ENCODE results near the gene RUVBL1.

Gene RUVBL1

DNA sequence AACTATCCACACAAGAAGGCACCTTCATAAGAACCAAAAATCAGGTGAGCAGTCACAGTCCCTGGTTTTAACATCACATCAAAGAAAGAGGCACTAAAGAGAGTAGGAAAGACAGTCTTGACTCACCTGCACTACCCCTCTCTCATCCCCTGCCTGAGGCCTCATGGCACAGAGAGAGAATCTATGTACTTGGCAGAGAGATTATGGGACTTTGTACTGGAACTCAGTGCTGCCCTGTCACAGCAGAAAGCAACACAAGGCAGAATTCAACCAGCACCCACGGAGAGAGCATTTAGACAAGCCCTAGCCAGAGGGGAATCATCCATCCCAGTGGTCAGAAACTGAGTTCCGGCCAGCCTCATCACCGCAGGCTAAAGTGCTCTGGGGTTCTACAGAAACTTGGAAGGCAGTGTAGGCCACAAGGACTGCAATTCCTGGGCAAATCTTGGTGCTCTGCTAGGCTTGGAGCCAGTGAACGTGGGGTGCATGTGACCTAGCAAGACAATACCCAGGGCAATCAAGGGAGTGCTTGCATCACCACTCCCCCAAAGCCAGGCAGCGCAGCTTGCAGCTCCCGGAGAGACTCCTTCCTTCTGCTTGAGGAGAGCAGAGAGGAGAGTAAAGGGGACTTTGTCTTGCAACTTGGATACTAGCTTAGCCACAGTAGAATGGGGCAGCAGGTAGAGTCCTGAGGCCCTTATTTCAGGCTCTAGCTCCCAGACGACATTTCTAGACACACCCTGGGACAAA is 8.5 kb upstream of the RUVBL1 start:
- no peak for DNase-seq

DNA sequence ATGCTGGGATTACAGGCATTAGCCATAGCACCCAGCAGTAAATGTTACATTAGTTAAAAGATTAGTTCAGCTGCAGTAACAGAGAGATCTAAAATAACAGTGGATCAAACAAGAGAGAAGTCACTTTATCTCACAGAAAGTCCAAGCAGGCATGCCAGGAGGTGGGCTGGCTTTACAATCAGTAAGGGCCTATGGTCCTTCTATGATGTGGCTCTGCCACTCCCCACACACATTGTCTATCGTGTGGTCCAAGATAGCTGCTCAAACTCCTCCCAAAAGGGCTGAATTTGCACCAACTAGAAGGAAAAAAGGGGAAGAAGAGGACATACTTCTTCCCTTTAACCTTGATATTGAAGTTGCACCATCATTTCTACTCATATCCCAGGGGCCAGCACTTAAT is 4.6 kb upstream of the RUVBL1 start:
- DNase-seq = no peak

DNA sequence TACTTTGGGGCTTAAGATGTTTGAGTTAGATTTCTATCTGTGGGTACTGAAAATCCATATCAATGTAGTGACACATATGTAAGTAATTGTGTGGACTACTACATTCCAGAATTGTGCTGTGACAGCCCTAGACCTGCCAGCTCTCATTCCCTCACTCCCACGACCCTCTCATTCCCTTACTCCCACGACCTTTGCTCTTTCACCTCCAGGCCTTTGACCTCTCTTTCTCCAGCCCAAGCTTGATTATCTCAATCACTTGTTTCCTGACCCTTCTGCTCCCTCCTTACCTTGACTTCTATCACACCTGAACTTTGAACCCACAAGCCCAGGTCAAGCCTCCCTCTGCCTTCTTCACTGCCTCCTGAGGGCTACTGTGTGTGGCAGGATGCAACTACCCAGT is 3.6 kb upstream of the RUVBL1 start:
- DNase-seq = no peak

DNA sequence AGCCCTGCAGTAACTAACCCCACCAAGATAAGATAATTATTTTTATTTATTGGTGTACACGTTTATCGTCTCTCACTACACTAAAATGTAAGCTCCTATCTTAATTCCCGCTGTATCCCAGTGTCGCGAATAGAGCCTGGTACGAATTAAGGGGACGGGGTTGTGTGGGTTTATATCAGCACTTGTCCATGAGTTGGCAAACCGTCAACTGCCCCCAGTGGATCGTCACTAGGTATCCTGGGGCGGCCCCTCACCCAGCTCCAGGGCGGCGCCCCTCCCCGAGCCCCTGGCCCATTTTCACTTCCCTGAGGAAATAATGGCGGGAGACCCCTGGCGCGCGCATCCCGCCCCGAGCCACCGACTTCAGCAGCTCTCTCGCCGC is 465 bp downstream of the RUVBL1 start:
- DNase-seq = no peak

DNA sequence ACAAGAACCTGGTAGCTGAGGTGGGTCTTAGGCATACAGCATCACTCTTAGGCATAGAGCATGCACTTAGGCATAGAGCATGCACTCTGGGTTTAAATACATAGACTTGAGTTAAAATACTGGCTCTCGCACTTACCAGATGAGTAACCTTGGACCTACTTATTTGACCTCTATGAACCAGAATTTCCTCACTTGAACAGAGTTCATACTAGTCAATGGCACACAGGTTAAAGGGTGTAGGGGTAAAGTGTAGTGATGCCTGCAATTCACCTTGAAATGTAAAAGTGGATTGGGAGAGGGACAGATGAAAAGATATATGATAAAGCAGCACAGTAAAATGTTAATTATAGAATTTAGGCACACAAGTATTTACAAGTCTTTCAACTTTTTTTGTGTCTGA is 1.6 kb downstream of the RUVBL1 start:
- DNase-seq = no peak

DNA sequence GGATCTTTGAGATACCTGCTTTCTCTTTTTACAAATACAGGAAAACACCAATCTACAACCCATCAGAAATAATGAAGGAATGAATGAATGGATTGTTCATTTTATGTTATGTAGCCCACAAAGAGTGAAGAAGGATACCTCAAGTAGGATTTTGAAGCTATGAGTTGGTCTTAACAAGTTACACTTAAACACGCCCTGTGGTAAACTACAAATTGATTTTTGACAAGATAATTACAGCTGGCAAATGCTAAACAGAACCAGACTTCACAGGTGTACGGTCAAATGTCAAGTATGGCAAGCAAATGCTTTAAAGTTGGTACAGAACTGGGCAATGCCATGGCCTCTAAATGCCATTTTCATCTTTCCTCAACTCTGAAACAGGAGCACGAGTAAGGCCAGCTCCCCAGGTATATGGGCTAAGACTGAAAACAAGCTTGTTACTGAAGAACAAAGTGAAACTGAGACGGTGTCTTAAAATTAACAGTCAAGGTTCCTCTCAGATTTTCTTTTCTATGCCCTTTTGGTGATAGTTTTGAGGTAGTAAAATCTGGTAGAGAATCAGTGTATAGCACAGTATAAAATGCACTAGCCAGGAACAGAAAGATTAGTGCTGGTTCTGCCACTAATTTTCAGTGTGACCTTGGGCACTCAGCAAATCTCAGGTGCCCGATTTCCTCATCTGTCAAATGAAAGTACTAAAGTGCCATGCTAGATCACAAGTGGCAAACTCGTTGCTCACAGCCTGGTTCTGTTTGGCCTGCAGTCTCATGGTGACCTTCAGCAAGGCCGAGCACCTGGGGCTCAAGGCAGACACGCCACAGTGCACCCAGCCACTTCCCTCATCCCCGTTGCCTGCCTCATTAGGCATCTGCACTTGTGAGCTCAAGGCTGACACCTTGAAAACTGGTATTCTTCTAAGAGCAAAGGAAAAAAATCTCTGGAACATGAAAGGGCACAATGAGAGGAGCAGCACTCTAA is 9.5 kb downstream of the RUVBL1 start:
- no peak for DNase-seq

DNA sequence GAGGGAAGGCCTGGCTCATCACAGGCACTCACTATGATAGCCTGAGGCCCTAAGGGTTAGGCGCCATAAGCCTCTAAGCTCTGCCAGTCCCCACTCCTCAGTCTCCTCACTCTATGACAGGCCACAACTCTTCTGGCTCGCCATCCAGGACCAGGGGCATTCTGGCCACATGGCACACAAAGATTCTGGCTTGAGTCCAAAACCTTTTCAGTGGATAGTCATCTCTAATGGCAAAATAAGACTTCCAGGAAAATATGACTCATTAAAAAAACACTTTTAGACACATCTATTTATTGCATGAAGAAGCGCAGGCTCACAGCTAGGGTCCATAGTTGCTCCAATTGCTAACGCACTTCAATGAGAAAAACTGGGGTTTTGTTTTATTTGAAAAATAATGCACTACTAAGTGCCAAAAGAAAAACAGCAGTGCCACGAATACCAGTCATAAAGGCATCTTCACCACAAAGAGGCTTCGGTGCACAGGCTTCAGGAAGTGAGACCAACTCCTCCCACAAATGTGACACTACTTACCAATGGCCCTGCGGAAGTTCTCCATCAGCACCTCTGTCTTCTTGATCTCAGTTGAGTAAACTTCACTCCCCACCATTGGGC is 11.1 kb downstream of the RUVBL1 start:
- peak in 1 of 2 experiments; percentile 15 for DNase-seq

DNA sequence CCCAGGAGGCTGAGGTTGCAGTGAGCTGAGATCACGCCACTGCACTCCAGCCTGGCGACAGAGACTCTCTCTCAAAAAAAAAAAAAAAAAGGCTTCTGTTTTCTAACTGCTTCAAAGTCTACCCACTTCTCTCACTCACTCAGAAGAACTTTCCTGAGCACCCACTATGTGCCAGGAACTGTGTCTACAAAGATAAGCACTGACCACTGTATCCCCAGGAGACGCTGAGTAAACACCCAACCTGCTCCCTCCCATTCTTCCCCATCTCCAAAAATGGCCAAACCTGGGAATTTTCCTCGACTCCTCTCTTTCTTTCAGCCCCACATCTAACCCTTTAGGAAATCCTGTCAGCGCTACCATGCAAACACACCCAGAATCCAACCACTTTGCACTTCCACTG is 12.5 kb downstream of the RUVBL1 start:
- no peak for DNase-seq

DNA sequence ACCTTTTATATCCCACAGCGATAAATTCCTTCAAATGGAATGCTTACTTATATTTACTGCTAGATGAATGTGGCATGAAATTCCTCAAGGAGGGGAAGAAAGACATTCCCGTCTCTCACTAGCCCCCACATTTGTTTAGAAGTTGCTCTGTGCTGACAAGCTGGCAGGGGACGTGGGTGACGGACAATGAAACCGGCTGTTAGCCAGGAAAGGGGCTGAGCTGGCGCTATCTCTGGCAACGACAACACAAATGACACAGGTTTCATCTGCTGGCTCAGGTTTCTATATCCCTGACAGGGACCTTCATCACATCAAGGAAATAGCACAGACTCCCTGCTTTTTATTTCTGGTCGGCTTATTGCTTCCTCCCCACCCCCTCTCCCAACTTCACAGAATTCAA is 15.8 kb downstream of the RUVBL1 start:
- DNase-seq = no peak

DNA sequence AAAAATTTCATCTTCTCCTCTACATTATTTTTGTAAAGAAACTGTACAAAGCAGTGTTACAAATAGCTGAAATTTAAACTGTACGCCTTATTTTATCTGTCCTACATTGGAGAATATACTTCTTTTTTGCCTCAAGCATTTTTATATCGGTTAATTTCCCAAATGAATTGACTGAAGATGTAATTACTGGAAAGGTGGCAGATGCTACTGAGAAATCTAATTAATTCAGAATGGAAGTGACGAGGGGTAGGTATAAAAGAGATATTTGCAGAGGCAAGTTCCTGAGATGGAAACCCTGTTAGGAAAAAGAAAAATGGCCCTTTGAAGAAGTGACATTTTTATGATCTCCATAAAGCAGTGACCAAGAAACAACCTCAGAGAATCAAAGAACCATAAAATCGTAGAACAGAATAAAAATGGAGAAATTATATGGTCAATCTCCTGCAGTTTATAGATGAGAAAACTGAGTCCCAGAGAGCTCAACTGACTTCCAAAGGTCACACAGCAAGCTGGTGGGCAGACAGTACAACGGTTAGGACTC is 20.4 kb downstream of the RUVBL1 start:
- no peak for DNase-seq

DNA sequence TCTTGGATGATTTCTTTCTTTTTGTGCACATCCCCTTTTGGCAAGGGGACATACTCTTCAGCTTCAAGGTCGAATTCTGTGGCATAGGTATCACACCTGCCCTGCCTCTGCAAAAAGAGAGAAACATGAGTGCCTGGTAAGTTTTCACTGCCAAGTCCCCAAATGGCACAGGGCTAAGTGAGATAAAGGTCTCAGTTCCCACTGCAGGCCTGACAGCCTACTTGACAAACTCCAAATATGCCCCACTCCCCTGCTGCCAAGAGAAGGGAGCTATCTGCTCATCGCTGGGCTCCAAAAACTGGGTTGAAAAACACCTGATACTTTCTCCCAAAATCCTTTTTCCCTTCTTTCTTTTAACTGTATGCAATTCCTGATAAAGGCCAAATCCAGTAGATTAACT is 23.0 kb downstream of the RUVBL1 start:
- no peak for DNase-seq

DNA sequence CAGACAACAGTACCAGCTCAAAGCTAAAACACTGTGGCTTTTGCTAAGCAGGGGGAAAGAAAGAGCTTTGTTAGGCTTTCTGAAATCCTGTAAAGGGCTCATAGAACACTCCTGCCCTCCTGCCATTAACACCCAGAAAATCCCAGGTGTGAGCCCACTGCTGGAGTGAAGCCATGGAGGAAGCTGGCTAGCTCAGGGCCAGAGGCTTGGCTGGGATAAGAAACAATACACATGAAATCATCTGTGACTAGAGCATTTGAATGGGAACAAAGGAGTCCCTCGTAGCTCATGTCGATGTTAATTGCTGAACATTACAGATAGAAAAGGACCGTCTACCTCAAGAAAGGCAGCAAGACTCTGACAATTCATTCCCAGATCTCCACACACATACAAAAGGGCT is 23.5 kb downstream of the RUVBL1 start:
- no peak for DNase-seq

DNA sequence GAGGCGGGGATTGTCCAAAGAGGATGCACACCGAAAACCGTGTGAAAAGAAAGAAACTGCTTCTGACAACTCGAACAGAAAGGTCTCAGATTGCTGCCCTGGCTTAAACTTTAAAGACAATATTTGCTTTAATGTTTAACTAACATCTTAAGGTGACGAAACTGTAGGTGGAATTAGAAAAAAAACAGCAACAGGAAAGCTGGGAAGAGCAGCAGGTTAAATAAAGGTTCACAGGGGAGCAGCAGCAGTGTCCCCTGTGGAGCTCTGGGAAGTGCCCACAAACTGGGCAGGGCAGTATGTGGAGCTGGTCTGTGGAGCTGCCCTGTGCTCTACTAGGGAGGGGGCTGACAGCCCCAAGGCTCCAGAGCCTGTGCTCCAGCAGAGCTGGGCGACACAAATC is 25.4 kb downstream of the RUVBL1 start:
- no peak for DNase-seq

DNA sequence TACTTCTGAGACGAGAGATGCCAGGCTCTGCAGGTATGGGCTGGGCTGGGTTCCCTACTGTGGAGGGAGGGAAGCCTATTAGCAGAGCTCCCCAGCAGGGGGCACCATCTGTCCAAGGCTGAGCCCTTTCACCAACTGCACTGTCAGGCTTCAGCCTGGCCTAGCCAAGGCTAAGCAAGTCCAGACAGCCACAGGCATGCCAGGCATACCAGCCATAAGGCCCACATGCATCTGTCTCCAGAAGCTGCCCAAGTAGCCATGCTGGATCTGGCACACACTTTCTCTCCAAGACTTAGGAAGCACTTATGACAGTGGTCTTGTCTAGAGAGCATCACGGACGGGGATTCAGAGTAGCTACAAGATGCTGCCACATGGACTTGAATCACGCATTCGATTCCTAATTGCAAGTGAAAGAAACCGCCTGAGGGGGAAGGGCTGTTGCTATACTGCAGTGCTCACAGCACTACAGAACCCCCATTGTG is 28.3 kb downstream of the RUVBL1 start:
- peak; percentile 75 to 79 for DNase-seq

DNA sequence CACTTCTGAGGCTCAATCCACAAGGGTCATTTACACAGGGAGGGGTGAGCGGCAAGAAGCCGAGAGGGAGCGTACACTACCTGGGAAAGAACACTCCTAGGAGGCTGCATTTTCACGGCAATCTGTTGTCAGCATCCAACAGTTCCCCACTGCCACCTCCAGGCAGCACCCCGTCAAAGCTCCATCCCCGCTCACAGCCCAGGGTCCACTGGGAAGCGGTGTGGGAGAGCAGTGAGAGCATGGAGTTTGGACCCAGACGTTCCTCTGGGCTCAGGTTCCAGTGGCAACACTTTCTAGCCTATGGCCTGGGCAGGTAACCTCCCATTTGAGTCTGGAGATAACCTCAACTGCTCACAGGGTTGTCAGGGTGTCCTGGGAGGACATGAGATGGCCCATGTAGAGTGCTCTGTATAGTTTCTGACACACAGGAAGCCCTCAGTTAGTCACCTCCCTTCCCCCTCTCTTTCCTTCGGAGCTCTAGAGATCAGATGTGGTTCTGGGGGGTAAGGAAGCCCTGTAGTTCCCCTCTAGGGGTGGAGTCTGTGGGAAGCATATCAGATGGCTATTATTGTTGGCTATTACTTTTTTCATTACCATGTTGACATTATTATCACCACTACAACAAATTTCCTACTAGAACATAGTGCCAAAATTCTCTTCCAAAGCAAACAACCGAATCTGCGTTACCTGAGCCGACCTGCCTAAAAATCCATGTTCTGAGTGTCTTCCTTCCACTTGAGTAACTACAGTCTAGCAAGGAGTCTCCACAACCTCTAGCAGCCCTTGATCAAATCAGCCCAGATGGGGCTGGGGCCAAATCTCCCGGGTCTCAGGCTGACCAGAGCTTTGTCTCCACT is 29.1 kb downstream of the RUVBL1 start:
- no peak for DNase-seq

DNA sequence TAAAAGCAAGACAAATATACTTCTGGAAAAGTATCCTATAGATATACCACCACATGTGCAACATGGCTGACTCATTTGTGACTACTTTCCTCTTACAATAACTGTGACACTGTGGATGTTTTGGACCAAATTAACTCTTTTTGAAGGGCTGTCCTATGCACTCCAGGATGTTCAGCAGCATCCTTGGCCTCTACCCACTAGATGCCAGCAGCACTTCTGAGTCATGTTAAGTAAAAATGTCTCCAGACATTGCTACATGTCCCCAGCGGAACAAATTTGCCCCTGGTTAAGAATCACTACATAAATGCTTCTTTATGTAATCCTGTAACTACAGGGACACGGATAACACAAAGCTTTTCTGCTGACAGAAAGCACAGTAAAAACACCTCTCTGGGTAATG is 32.0 kb downstream of the RUVBL1 start:
- DNase-seq = no peak

DNA sequence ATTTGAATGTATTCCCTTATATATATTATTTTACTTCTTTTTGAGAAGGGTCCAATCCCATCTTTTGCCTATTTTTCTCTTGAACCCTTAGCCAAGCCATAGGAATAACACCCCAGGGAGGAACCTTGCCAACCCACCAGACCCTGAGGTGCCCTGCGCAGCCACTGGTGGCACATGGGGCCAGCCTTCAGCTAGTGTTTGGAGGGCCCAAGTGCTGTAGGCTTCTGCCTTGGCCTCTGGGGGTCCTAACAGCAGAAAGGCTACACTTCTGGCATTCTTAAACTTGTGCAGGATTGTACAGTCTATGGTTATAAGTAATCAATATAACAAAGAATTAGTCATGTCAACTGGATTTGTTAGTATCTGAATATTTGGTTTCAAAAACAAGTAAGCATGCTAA is 34.5 kb downstream of the RUVBL1 start:
- DNase-seq = no peak

DNA sequence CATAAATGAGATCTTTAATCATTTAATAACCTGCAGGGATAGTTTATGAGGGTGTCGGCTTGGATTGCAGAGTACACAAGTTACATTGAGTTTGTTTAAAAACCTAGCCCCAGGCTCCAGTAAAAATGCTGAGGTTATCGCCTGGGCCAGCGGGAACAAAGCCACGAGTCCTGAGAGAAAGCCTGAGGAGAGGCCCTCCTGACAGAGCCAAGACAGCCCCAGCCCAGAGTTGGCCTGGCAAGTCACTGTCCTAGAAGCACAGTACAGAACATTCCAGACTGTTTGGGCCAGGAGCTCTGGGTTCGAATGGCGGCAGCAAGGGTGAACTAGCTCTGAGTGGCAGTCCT is 39.0 kb downstream of the RUVBL1 start:
- no peak for DNase-seq

DNA sequence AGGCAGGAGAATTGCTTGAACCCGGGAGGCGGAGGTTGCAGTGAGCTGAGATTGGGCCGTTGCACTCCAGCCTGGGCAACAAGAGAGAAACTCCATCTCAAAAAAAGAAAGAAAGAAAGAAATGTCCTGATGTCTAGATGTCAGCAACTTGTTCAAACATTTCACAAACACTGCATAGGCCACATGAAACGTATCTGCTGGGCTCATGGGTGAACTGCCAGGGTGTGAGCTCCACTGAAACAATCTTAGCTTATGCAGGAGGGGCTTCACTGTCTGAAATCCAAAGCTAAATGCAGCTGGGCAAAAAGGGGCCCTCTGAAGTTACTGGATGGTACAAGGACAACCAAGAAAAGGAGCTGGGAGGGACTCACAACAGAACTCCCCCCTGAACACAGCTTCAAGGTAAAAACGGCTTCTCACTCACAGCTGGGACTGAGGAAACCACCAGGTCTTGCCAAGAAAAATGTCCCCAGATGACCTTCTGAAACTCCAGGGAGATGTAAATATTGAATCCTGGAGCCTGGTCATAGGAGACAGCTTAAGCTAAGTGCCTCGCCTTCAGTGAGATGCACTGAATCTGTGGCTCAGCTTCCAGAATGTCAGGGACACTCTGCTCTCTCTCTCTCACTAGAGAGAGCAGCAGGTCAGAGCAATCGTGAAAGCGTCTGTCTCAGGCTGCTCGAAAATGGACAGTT is 39.5 kb downstream of the RUVBL1 start:
- no peak for DNase-seq

DNA sequence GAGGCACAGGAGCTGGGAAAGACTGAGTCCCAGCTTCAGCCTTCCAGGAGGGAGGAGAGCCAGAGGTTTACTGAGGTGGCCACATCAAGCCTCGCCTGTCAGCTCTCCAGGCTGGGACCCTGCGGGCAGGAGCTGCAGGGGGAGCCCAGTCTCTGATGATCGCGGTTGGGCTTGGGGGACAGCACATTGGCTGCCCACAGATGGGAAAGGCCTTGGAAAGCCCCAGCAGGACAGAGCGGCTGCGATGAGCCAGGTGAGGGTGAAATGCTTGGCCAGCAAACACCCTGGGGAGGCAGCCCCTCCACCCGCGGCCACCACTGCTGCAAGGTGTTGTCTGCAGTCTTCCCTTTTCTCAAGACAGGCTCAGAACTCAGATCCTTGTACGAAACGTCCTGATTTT is 40.2 kb downstream of the RUVBL1 start:
- no peak for DNase-seq

DNA sequence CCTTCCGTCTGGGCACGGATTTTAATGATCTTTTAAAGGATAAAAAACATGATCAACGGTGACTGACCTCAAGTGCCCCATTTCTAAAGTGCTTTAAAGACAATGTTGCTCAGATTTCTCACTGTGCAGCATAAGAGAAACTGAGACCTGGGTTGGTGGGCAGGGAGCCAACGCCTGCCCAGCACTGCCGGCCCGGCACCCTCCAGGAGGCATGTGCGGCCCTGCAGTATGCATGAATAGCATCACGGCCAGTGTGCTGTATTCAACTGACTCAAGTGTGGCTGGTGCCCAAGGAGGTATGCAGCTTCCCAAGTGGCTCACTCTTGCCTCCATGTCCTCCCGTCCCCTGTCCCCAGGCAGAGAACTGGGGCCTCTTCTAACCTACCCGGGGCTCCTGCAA is 41.1 kb downstream of the RUVBL1 start:
- no peak for DNase-seq

DNA sequence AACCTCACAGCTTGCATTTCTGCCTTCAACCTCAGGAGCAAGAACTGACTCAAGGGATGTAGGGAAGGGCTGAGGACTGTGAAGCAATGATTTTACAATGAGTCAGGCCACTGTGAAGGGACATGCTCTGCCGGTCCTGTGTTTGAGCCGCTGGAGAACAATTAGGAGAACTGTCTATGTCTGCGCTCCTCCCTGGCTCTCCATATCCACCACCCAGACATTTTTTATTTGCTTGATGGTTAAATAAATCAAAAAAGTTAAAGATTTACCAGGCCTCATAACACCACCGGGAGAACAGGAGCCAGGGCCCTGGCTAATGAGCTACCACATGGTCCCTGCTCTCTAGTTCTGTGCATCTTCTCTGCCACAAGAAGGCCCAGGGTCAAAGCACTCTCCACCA is 41.8 kb downstream of the RUVBL1 start:
- DNase-seq = no peak
